Measurements from ENCODE around the gene OPRM1.

DNA sequence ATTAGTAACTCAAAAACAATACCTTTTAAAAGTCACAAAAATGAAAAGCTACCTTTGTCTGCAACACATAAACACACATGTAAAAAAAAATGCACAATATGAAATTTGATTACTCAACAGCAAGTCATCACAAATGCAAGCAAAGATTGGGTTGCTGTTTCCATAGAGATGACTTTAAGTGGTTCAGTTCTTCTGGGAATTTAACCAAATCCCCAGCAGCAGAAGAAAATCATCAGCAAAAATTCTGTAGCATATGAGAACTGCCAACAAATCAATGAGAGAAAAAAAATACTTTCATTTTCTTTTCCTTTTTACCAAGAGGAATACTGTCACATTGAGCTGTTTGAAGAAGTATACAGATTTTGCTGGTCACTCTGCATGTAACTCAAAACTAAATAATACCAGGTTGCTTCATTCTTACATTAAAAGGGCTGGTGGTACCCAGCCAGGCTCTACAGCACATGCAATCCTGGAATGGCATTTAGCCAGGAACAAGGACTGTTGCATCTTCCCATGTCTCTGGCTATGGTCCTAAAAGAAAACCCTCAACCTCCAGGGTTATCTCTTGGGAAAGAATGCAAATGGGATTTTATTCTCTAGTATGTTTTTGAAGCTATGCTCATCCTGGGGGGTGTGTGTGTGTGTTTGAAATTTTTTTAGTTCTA lies 158.3 kb downstream of the OPRM1 start:
- TF ChIP-seq, protein P1, sequence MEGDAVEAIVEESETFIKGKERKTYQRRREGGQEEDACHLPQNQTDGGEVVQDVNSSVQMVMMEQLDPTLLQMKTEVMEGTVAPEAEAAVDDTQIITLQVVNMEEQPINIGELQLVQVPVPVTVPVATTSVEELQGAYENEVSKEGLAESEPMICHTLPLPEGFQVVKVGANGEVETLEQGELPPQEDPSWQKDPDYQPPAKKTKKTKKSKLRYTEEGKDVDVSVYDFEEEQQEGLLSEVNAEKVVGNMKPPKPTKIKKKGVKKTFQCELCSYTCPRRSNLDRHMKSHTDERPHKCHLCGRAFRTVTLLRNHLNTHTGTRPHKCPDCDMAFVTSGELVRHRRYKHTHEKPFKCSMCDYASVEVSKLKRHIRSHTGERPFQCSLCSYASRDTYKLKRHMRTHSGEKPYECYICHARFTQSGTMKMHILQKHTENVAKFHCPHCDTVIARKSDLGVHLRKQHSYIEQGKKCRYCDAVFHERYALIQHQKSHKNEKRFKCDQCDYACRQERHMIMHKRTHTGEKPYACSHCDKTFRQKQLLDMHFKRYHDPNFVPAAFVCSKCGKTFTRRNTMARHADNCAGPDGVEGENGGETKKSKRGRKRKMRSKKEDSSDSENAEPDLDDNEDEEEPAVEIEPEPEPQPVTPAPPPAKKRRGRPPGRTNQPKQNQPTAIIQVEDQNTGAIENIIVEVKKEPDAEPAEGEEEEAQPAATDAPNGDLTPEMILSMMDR (IDR thresholded peaks at IDR 0.05) = no peak
- no peak for TF ChIP-seq POLR2AphosphoS5 (IDR thresholded peaks at IDR 0.05)
